SU-DHL-6 (cell line): Measurements from ENCODE around the gene F11R.
"Not testable (repeated sequence)": the region's sequence is repeated elsewhere in the genome, so short reads cannot be mapped to it uniquely, and the experiment has no call there.

Experiments used
- CTCF ChIP-seq: fragments of 200-600 bp; sonication (generic); IDR thresholded peaks from one replicate; pipeline ENCODE4 v1.5.1; 2017; ENCODE audit warnings: antibody characterized with exemption, mild to moderate bottlenecking, low read length, moderate library complexity; ENCODE audit not compliant: insufficient read depth, poor library complexity, severe bottlenecking
- EZH2phosphoT487 ChIP-seq: fragments of 200-600 bp; sonication (generic), shearing (Covaris generic); conservative IDR thresholded peaks from 2 replicates; pipeline ENCODE4 v1.6.1; 2018; ENCODE audit warnings: mild to moderate bottlenecking, antibody characterized with exemption, low read length, moderate library complexity, mixed read lengths

DNA sequence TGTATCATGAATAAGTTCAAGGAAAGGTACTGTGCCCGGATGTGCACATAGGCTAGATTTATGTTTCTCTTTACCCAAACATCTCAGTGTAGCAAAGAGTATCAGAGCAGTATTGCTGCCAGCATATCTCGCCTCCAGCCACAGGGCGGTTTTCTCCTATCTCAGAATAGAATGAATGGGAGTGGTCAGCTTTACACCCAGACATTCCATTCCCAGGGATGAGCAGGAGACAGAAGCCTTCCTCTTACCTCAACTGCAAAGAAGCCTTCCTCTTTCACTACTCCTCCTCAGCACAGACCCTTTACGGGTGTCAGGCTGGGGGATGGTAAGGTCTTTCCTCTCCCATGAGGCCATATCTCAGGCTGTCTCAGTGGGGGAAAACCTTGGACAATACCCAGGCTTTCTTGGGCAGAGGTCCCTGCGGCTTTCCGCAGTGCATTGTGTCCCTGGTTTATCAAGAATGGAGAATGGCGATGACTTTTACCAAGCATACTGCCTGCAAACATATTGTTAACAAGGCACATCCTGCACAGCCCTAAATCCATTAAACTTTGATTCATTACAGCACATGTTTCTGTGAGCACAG lies 73.7 kb downstream of the F11R start:
- not testable (repeated sequence) for TF ChIP-seq CTCF, EZH2phosphoT487
